Measurements from ENCODE around the gene G6PD.
"Not testable (repeated sequence)": the region's sequence is repeated elsewhere in the genome, so short reads cannot be mapped to it uniquely, and the experiment has no call there.

Gene G6PD

DNA sequence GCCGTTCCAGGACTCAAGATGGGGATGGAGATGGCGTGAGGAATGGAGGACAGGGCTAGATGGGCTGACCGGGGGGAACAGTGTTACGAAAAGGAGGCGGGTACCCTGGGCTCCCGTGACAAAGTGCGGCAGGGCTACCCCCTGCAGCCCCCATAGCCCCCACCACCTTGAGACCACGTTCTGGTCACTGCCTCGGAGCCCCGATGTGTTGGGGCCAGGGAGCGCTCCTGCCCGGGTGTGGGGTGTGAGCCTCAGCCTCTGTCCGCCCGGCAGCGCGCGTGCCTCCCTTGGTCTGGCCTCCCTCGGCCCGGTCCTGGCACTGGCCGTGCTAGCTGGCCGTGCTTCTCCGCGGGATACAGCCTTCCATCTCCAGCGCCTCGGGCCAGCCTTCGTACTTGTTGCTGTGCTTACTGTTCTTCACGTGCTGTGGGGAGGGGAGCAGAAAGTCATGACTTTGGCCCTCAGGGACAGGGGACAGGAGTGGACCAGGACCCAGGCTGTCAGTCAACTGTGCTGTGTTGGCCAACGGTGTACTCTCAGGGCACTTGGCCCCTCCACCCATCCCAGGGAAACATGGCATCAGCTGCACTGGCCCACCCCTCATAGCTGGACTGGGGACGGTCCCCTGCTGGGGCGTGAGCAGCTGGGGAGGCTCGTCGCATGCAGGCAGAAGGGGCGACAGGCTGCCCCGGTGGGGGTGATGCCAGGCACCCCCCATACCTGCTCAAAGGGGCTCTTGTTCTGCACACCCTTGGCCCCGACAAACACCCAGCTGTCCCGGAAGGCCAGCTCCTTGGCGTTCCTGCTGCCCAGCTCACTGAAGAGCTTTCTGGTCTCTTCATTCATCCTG, 39.9 kb downstream of the G6PD start:
- no peak overlapping the region for H3K4me3 ChIP-seq (ENCODE audit: low read depth, low read length)
- TF ChIP-seq, protein P1, sequence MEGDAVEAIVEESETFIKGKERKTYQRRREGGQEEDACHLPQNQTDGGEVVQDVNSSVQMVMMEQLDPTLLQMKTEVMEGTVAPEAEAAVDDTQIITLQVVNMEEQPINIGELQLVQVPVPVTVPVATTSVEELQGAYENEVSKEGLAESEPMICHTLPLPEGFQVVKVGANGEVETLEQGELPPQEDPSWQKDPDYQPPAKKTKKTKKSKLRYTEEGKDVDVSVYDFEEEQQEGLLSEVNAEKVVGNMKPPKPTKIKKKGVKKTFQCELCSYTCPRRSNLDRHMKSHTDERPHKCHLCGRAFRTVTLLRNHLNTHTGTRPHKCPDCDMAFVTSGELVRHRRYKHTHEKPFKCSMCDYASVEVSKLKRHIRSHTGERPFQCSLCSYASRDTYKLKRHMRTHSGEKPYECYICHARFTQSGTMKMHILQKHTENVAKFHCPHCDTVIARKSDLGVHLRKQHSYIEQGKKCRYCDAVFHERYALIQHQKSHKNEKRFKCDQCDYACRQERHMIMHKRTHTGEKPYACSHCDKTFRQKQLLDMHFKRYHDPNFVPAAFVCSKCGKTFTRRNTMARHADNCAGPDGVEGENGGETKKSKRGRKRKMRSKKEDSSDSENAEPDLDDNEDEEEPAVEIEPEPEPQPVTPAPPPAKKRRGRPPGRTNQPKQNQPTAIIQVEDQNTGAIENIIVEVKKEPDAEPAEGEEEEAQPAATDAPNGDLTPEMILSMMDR (IDR thresholded peaks at IDR 0.05; ENCODE audit: low read depth, low read length, missing control alignments), result no peak
- DNase-seq (ENCODE audit: low read depth), result no peak

DNA sequence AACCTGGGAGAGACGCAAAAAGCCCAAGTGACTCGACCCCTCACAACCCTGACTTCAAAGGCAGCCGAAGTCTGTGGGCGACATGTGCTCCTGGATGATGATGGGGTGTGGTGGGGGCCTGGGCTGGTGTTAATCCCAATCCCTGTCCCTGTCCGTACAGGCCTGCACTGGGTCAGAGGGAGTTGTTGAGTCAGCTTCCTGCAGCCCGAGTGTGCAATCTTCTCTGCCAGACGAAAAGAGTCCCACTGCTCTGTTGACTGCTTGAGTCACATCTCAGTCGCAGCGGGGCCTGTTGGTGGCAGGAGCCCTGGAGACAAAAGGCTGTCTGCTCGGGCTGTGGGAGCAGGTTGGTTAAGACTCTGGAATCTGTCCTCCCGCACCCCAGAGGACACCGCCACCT, 40.9 kb downstream of the G6PD start:
- TF ChIP-seq, protein P1 (IDR thresholded peaks at IDR 0.05; ENCODE audit: low read depth, low read length, missing control alignments), result no peak
- H3K4me3 ChIP-seq (ENCODE audit: low read depth, low read length), result no peak overlapping the region
- DNase-seq (ENCODE audit: low read depth), result no peak

DNA sequence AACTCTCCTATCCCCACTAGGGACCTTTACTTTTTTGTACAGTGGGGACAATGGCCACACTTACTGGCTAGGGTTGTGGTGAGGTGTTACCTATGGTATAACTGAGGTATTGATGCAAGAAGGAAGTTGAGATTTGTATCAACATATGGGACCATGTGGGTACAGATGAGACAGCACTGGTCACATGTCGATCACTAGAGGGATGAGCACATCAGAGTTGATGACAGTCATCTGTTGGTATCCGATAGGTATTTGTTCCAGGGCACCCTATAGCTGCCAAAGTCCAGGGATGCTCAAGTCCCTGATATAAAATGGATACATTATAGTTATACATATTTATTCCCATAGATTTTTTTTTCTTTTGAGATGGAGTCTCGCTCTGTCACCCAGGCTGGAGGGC, 43.7 kb downstream of the G6PD start:
- H3K4me3 ChIP-seq (ENCODE audit: low read depth, low read length), result no peak overlapping the region
- TF ChIP-seq, protein P1 (IDR thresholded peaks at IDR 0.05; ENCODE audit: low read depth, low read length, missing control alignments), result no peak
- no peak for DNase-seq (ENCODE audit: low read depth)

DNA sequence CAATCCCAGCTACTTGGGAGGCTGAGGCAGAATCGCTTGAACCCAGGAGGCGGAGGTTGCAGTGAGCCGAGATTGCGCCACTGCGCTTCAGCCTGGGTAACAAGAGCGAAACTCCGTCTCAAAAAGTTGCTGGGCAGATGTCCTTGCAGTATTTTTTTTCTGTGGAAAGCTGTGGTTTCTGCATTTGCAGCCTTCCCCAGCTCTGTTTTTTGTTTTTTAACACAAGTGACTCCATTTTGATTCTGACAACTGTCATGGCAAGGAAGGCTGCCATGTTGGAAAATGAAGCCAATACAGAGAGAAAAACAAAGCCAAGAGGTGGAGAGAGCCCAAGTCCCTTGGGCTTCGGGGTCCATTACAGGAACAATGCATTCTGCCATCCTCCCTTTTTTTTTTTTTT, 44.5 kb downstream of the G6PD start:
- TF ChIP-seq, protein P1 (IDR thresholded peaks at IDR 0.05; ENCODE audit: low read depth, low read length, missing control alignments), result no peak
- DNase-seq (ENCODE audit: low read depth), result no peak

DNA sequence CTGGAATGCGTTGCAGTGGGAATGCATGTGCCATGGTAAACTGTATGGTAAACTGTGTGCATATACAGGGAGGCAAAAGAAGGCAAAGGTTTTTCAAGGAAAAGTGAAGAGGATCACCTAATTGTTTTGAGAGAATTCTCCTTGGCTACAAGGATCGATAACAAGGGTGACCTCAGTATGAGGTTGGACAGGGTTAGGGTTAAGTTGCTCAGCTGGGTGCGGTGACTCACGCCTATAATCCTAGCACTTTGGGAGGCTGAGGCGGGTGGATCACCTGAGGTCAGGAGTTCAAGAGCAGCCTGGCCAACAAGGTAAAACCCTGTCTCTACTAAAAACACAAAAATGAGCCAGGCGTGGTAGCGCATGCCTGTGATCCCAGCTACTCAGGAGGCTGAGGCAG, 45.2 kb downstream of the G6PD start:
- not testable (repeated sequence) for DNase-seq (ENCODE audit: low read depth); H3K4me3 ChIP-seq (ENCODE audit: low read depth, low read length)

More for the DNA sequence above, 44.5 kb downstream of the G6PD start:
- H3K4me3 ChIP-seq (ENCODE audit: low read depth, low read length), result no peak overlapping the region

DNA sequence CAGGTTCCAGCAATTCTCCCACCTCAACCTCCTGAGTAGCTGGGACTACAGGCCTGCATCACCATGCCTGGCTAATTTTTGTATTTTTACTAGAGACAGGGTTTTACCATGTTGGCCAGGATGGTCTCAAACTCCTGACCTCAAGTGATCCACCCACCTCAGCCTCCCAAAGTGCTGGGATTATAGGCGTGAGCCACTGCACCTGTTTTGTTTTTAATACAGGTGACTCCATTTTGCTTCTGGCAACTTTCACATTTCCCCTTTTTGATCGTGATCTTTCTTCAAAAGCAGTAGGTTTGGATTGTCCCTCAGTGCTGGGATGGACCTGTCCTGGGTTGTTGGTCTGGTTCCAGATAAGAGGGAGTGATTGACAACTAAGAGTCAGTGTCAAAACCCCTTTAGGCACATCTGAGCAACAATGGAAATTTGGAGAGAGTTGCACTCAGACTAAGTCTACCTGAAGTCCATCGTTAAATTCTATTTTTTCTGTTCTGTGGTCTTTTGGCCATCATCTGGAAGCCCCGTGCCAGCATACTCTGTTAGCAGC, 50.0 kb downstream of the G6PD start:
- DNase-seq (ENCODE audit: low read depth), result not testable (repeated sequence)

DNA sequence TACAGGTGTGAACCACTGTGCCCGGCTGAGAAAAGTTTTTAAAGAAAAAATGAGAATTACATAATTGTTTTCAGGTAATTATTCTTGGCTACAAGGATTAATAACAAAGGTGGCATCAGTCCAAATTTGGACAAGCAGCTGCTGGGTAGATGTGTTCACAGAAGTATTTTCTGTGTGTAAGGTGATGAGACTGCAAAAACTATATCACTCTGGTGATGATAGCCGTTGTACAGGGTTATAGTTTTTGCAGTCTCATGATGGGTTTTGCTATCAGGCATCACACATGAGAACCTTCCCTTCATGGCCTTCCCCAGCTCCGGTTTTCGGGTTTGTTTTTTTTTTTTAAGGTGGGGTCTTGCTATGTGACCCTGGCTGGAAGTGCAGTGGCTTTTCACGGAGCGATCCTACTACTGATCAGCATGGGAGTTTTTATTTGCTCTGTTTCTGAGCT, 51.1 kb downstream of the G6PD start:
- TF ChIP-seq, protein P1 (IDR thresholded peaks at IDR 0.05; ENCODE audit: low read depth, low read length, missing control alignments), result no peak
- DNase-seq (ENCODE audit: low read depth), result no peak
- no peak overlapping the region for H3K4me3 ChIP-seq (ENCODE audit: low read depth, low read length)

More for the DNA sequence above, 50.0 kb downstream of the G6PD start:
- not testable (repeated sequence) for H3K4me3 ChIP-seq (ENCODE audit: low read depth, low read length)

DNA sequence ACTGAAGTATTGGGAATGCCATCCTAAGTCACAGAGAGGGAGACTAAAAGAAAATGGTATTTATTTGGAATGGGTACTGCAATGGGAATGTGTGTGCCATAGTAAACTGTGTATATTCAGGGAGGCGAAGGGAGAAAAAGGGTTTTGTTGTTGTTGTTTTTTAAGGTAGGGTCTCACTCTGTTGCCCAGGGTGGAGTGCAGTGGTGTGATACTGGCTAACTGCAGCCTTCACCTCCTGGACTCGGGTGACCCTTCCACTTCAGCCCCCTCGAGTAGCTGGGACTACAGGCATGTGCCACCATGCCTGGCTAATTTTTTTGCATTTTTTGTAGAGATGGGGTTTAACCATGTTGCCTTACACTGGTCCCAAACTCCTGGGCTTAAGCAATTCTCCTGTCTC, 51.9 kb downstream of the G6PD start:
- DNase-seq (ENCODE audit: low read depth), result no peak
- TF ChIP-seq, protein P1 (IDR thresholded peaks at IDR 0.05; ENCODE audit: low read depth, low read length, missing control alignments), result no peak
- H3K4me3 ChIP-seq (ENCODE audit: low read depth, low read length), result no peak overlapping the region

Measured in GM12864 (cell line).